ENCODE data around the gene HDLBP.

HDLBP gene

DNA sequence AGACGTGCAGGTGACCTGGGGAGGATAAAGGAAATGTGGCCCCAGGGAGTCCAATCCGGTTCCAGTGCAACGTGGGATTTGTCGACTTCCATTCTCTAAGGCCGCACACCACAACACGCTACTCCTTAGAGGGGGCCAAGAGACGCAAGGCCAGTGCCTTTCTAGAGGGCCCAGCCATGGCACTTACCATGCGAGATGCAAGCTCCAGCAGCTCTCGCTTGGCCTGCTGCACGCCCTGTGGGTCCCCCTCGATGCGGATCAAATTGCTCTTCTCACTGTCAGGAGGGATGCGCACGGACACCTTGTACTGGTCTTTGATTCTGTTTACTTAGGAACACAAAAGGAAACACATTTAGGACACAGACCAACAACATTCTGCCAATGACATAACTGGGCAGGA, 65.8 kb downstream of the HDLBP start:
- no peak for DNase-seq

DNA sequence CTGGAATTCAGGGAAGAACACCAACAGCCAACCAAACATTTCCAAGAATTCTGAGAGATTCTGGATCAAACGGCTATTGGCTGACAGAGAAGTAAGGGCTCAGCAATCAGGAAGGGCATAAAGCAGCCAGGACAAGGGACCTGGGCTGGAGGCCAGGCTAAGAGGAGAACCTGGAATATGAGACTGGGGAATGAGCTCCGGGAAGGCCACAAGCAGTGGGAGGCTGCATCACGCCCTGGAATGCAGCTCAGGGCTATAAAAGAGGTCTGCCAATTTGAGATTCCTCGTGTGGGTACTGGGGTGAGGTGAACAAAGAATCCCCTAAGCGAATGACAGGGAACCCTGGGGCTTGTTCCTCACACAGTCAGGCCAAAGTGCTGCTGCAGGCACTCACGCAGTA, 66.6 kb downstream of the HDLBP start:
- no peak for DNase-seq

DNA sequence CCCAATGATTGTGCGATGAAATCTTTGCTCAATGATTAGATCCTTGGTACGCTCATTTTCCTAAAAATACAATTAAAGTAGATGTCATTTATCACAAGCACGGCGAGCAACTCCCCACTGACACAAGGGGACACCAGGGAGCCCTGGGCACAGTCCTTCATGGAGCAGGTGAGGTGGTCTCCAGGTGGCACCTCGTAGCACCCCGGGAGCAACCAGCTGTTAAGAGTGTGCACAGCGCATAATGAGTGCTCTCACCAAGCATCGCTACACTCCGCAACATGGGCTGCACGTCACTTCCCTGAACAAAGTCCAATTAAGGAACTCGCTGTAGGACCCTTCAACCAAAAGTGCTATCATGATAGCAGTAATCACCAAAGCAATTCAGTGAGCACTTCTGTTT, 67.2 kb downstream of the HDLBP start:
- no peak for DNase-seq

DNA sequence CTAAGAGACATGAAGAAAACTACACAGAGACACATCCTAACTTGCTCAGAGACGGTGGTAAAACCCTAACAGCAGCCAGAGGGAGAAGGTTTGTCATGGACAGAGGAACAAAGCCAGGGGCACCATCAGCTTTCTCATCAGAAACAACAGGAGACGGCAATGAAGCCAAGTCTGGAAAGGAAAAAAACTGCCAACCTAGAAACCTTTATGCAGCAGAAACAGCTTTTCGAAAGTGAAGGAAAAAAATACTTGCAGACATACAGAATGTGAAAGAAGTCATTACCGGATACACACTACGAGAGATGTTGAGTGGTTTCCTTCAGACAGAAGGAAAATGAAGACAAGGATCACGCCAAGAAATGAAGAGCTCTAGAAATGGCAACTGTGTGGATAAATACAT, 71.1 kb downstream of the HDLBP start:
- DNase-seq, result no peak

DNA sequence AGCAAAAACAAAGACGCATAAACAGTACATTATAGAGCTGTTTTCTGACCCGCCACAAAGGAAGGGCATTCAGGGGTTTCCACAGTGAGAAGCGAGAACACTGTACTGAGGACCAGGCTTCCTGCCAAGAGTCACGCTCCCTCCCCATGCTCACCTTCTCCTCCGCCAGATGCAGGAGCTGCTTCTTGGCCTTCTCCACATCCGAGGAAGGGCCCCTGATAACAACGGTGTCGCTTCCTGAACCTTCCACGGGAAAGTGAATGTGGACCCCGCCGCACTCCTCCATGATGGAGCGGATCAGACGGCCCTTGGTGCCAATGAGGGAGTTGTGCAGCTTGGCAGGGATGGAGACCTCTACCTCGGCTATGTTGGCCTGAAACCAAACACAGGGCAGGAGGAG, 73.2 kb downstream of the HDLBP start:
- no peak for DNase-seq

DNA sequence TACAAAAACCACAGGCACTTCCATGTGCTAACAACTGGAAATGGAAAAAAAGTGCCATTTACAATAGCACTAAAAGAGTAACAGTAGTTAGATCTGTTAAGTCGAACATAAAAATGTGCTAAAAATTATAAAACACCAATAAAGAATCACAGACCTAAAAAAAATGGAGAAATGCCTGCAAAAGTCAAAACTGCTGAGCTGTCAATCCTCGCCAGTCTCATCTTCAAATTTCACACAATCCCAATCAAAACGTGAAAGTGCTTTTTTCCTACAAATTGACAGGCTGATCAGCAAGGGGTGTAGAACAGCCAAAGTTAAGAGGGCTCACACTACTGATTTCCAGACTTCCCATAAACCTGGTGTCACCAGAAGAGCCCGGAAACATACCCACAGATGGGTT, 73.8 kb downstream of the HDLBP start:
- DNase-seq, result no peak

DNA sequence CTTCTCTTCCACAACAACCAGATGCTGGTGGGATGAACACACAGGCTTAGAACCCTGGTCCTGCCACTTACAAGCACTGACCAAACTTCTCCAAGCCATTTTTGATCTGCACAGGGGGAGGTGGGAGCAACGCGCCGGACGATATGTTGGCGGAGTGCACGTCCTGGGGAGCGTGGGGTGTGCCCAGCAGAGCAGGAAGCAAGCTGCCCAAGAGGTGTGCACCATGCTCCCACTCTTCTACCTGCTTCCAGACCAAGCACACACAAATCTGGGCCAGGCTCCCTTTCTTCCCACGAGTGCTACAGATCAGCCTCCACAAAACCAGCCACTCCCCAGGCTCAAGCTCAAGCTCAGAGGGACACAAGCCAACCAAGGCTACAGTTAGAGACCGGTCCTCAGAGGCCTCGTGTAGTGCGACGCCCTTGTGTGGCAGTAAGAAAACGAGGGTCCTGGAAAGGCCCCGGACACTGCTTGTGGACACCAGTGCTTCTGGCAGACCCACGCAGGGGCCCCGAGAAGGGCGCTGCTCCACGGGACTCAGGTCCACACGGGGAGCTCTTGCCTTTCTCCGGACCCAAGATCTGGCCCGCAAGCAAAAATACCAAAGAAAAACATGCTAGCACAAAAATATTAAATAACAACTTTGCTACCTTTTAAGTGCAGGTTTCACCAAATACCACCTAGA, 75.0 kb downstream of the HDLBP start:
- DNase-seq, result no peak

DNA sequence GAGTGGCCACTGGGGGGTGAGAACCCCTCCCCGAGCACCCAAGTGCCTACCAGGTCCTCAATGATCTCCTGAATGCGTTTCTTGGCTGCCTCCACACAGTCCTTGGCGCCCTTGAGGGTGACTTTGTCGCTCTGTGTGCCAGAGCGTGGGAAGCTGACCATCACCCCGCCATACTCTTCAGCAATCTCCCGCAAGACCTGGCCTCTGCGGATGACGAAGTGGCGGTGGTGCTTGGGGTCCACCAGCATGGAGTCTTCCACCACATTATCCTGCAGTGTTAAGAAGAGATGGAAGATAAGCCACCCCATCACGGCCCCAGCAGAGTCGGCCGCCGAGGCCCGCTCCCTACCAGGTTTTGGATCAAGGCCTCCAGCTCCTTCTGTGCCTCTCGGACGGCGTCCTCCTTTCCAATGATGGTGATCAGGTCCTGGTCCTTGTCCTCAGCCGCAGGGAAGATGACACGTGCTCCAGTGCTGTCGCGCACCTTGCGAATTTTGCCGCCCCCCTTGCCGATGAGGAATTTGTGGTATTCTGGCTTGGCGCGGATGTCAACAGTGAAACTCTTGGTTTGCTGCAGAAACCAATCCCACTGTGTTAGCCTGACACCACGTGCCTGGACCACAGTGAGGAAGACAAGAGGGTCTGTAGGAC, 75.8 kb downstream of the HDLBP start:
- no peak for DNase-seq

DNA sequence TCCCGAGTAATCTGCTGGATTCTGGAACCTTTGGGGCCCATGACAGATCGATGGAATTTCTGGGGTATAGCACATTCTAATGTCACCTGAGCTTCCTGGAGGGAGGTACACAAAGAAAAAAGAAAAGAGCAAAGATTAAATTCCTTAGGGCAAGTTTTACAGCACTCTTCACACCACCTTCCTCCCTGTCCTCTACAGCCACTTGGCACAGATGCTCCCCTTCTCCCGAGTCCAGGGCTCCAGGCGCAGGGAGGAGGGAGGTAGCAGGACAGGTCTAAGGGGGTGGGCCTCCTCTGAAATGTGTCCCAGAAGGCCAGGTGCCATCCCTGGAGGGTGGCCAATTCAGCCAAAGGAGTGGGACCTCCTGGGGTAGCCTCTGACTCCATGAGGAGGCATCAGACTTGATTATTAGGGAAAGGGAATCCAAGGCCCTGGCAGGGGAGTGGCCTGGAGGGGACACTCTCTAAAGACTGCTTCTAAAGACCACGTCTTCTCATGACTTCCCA, 76.7 kb downstream of the HDLBP start:
- no peak for DNase-seq

DNA sequence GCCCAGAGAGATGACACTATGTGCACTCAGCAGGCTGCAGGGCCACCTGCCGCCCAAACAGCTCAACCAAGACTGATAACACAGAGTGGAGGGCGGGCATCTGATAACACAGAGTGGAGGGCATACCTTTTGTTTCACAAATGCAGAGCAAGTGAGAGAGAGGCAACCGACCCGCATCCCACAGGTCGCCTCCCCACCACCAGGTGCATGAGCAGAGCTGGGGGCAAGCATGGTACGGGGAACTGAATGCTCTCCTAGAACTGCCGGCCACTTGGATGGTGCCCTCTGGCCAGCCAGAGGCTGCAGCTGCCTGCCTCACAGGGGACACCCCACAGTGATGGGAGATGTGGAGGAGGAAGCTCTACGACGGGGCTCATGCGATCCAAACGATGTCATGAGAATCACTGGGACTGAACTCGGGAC, 77.5 kb downstream of the HDLBP start:
- DNase-seq, result no peak

DNA sequence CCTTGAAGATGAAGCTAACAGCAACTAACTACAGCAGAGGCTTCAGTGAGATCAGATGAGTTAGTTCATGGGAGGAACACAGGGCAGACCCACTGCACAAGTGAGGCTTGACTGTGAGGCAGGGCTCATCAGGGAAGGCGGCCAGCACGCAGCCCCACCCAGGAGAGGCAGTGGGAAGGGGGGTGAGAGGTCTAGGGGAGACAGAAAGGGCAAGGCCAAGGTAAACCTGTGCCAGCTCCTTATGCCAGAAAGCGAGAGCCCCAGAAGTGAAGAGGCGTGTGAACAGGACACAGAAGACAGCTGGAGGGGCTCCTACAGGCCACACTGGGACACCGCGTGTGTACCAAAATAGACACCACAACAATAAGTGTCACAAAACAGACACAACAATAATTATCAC, 78.4 kb downstream of the HDLBP start:
- DNase-seq, result no peak

DNA sequence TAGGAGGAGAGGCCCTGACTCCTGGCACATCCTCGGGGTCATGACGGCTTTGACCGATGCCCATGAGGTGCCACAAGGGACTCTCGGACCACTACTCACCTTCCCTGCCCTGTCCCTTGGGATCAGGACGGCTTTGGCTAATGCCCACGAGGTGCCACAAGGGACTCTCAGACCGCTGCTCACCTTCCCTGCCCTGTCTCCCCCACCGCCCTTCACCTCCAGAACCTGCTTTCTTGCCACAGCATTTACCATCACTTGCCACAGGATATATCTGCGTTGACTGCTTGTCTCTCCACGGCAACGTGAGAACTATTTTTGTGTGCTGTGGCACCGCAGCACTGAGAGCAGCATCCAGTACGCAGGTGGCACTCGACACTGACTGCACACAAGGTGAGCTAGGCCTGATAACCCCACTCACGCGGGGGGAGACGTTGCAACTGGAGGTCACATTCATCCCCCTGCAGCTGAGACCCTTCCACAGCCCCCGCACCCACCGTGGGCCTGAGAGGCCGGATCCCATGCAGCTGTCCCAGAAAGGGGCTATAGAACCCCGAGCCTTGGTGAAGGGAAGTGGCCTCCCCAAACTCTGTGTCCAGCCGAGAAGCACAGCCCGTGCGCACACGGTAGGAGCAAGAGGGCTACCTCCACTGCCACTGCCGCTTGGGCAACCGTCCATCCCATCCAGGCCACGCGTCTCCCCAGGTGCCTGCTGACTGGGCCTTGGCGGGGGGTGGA, 79.4 kb downstream of the HDLBP start:
- no peak for DNase-seq

DNA sequence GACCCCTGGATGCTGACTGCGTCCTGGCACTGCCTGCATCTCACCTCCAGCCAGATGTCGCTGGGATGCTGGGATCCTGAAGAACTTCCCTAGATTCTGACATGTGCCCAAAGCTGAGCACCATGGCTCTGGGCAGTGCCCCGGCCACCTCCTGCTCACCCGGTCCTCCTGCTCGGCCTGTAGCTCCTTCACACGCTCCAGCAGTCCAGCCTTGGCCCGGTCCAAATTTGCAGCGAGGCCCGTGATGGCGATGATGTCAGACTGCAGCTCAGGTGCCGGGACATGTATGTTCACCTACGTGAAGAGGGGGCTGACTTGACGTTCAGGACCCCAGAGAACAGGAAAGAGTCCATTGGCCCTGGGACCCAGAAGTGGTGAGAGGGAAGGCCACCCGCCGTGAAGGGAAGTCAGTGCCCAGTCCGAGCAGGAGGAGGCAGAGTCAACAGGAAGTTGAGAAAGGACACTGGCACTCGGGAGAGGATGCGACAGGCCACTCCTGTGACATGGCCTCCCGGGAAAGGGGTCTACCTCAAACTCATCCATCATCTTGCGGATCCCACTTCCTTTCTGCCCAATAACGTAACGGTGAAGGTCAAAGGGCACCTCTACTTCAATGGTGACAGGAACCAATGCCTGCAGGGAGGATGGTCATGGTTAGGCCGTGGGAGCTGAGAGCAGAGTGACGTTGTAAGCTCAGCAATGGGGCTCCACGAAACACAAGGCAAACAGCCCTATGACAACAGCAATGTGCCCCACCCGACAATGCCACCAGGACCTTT, 80.3 kb downstream of the HDLBP start:
- no peak for DNase-seq

DNA sequence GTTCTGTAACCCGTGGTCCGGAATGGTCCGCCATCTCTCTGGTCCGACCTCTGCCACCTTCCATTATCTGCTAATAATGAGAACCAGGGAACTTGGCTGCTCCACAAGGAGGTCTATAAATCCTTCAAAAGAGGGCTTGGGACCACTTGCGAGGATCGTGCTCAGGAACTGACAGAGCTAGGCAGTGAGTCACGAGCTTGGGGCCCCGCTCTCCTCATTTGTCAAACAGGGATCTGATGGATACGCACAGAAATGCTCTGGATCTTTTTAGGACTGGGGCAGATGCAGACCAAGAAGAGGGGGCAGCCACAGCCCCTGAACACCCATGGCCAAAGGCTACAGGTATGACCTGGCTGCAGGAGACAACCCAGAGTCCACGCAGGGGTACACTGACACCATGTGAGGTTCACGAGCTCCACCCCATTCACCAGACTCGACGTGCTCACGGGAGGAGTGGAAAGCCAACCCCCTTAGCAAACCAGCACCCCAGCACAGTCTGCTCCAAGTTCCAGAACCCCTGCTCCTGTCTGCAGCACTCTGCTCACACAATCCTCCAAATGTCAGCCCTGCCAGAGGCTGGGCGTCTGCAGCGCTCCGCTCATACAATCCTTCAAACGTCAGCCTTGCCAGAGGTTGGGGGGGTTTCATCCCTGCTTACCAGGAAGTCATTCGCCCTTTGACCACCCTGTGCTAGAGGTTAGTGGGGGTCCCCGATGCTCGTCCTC, 81.2 kb downstream of the HDLBP start:
- DNase-seq, result no peak

DNA sequence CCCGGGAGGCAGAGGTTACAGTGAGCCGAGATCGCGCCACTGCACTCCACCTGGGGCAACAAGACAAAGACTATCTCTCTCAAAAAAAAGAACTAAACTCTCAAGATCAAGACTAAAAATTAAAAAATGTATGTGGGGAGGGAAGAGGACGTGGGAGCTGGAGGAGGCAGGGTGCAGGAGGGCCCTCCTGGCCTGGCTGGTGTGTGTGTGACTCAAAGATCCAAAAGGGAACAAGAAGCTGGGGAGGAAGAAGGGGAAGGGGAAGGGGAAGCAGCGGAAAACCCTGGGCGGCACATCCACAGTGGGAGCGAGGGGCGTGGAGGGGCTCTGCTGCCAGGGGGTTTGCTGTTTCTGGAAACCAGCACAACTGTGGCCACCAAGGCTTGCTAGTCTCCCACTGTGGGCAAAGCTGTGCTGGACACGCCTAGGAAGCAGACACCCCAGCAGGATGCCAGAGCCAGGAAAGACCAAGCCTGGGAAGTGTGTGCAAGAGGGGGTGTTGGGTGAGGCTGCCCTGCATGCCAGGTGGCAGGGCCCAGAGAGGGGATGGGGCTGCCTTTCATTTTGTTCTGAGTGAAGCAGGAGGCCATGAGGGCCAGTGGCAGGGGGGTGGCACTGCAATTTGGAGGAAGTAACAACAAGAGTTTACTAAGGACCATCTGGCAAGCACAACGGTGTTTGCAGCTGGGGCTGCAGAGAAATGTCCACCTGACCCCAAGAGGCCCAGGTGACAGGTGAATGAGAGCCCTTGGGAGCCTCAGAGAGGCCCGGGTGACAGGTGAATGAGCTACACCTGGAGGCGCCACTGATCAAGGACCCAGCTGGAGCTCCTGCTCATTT, 82.5 kb downstream of the HDLBP start:
- DNase-seq, result no peak

DNA sequence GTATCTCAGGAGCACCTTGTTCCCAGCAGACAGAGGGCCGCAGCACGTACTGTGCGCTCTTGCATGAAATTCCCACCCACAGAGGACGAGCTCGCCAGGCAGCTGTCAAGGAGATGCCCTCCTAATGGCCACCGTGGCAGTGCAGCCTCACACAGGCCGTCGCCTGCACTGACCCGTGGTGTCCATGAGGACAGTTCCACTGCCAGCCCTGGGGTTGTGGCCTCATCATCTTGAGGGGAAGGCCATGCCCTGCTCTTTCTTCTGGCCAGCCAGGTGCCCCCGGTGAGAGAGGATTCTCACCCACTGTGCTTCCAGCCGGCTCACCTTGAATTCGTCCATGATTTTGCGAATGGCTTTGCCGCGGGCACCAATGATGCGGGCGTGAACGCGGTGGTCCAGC, 85.0 kb downstream of the HDLBP start:
- DNase-seq, result no peak

DNA sequence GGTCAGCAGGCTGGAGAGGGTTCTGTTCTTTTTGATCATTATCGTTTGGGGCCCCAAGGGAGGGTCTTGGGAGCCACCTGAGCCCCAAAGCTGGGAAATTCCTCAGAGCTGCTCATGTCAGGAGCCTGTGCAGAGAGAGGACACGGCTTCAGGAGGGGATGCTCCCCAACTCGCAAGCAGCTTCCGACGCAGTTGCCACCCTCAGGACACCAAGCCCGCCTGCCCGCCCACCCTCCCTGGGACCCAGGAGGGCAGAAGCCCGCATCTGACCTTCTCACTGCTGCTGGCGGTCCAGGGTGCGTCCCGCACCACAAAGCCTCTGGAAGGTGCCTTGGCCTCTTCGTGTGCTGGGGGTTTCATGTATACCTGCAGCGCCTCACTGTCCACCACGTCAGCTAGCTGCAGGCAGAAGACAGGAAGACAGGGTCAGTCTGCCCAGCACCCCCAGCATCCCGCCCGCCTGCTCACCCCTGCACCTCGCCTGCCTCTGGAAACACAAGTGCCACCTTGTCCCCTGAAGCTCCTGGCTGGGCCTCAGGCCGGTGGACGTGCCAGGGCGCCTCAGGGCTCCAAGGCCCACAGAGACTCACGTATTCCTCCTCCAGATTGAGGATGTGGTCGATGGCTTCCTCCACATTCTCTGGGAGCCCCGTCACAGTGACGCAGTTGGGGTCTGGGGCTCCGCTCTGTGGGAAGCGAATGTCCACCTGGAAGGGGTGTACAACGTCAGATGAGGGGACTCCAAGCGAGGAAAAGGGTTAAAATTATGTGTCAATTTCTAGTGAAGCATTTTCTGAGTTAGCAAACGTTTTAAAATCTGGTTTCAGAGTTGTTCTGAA, 85.7 kb downstream of the HDLBP start:
- no peak for DNase-seq

DNA sequence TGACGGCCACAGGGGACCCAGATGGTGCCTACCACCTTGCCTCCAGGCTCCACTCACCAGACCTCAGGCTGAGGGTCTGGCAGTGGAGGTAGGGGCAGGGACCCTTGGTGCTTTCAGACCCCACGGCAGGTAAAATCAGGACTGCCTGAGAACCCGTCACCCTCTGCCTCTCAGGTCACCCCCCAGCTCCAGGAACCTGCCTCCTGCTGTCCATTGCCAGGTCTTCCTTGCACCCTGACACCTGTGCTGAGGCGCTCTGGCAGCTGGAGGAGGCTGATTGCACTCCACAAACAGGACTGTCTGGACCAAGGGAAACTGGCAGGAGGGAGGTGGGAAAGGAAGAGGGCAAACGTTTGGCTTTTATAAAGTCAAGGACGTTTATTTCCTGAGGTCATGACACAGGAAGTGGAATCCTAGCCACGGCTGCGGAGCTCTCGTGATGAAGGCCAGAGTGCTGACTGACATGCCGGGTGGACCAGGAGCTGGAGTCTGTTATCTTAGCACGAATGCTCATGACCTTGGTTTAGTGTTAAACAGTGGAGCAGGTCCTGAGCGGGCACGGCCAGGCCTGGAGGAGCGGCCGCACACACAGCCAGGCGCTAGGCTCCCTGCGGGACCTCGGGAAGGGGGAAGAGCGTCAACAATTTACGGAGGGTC, 86.5 kb downstream of the HDLBP start:
- DNase-seq, result no peak

DNA sequence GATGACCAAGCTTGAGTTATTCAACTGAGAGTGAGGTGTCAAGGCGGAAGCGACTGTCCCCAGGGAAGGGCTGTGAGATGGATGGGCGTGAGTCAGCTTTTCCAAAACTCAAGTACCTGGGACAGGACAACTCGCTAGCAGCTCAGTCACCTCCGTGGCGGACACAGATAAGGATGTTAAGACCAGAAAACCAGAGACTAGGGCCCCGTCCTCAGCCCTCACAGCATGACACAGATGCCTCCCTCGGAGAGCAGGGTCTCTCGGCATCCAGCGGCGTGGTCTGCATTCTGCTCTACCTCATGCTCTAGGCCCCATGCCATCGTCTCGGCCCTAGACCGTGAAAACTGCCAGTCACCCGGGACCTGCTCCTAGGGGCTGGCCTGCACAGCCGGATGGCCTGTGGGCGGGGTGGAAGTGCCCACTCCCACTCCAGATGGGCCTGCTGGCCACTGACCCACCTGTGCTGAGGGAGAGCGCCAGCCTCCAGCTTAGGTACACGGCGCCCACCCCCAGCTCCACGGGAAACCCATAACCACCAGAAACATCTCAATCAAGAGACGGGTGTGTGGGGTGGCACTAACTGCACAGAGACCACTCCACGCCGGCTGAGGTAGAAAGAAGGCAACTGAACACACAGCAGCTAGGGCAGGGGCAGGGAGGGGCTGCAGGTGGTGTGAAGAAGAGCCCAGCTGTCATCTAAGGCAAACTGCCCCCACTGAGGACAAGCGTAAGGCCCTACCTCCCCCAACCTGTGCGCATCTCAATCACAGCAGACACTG, 87.2 kb downstream of the HDLBP start:
- DNase-seq, result no peak
